Adrenal gland (tissue), 12 donors: ENCODE measurements around the gene CAMSAP2. TPM values are rescaled to one million over a fixed set of nuclear protein-coding genes. Genes with fewer than 3 reads are reported as not detected.
"Not testable (repeated sequence)": the region's sequence is repeated elsewhere in the genome, so short reads cannot be mapped to it uniquely, and the experiment has no call there.

ENCODE experiments used
- DNase-seq, 7 donors: peaks; one replicate each; pipeline ENCODE4 v3.0.0-alpha.2; 2019 to 2020
- H3K27ac ChIP-seq, 5 donors: fragments of 200-600 bp; sonication (generic) in 4 of 5; 1 replicate in 3 of 5; 2 replicates in 2 of 5; pipeline versions ENCODE4 v1.5.1 to v1.8.0; 2016 to 2020; ENCODE audit warnings: mild to moderate bottlenecking in 1 of 5
- H3K27me3 ChIP-seq: fragments of 200-600 bp; 2 replicates; pipeline ENCODE4 v1.8.0; 2021
- H3K36me3 ChIP-seq, 2 donors: fragments of 200-600 bp; replicated peaks in 1 of 2; 1 replicate in 1 of 2; 2 replicates in 1 of 2; pipeline versions ENCODE4 v1.5.1 to v1.8.0; 2018 to 2022
- H3K4me1 ChIP-seq, 2 donors: fragments of 200-600 bp; replicated peaks in 1 of 2; 1 replicate in 1 of 2; 2 replicates in 1 of 2; pipeline versions ENCODE4 v1.5.1 to v1.8.0; 2018 to 2021
- H3K4me3 ChIP-seq, 4 donors: fragments of 200-600 bp; sonication (generic) in 3 of 4; one replicate each; pipeline ENCODE4 v1.5.1; 2016 to 2018
- H3K9me3 ChIP-seq, 3 donors: fragments of 200-600 bp; sonication (generic) in 1 of 3; replicated peaks in 1 of 3; 1 replicate in 2 of 3; 2 replicates in 1 of 3; pipeline versions ENCODE4 v1.5.1 to v1.8.0; 2016 to 2021
- POLR2A ChIP-seq, 2 donors: fragments of 450-650 bp; IDR thresholded peaks; one replicate each; pipeline ENCODE4 v1.6.1; 2017; ENCODE audit warnings: antibody characterized with exemption in 2 of 2, mild to moderate bottlenecking in 2 of 2, moderate library complexity in 1 of 2
- WGBS, 4 donors: extraction: QIAGEN DNeasy Blood & Tissue Kit in 2 of 4; methylation state at CpG; one replicate each; pipeline versions ENCODE4 v1.1.5 to v1.1.7; 2013 to 2017; 5-methylcytosine and 5-hydroxymethylcytosine counted together
- intact Hi-C, 2 donors: fragments of 100-400 bp; cut with DNase I; formaldehyde crosslinking; loops; one replicate each; pipeline versions ENCODE4 v1.14.1 to v1.15.0; 2022 to 2023
- polyA plus RNA-seq, 3 donors: library from polyadenylated mRNA; stranded (reverse); fragments of 200-250 nt in 2 of 3; fragments of 350-450 nt in 1 of 3; fragmentation: Illumina TruSeq in 1 of 3; extraction: RNeasy Lipid Tissue Mini Kit (QIAGEN cat#74804) in 1 of 3; gene quantifications; one replicate each; pipeline ENCODE4 v1.2.3, GENCODE V29; 2013 to 2014
- total RNA-seq, 9 donors: library from RNA; depleted of rRNA in 4 of 9; stranded (reverse); fragments of >200 nt in 4 of 9; fragments of 120-200 nt in 1 of 9; fragmentation: NEBNext Ultra II Directional in 1 of 9; extraction: Animal tissue kit (Norgen Biotek cat#: 25700) in 1 of 9; gene quantifications; one replicate each; pipeline versions ENCODE4 v1.1.0 to v1.2.4, GENCODE V29; 2013 to 2023
- TF ChIP-seq, protein P1 (sequence below), 6 experiments: fragments of 450-650 bp in 4 of 6; fragments of 200-600 bp in 2 of 6; sonication (generic) in 1 of 6; IDR thresholded peaks; 1 replicate in 5 of 6; 2 replicates in 1 of 6; pipeline versions ENCODE4 v1.5.1 to v1.8.0; 2016 to 2021; ENCODE audit warnings: antibody characterized with exemption in 6 of 6, mild to moderate bottlenecking in 2 of 6, moderate library complexity in 1 of 6
- donor health status: healthy with polysubstance abuse.
- donor health status: Bipolar disorder and iron deficiency.
- donor health status: DM: yes; HTN: yes; CAD: no.
- donor health status: DM: no; HTN: no; CAD: no.
- donor health status: DM: no; HTN: no; CAD: no.
- donor health status: DM: yes; HTN: yes; CAD: no.

Gene CAMSAP2
- total and polyA plus RNA-seq, 12 donors, result 22.3 to 62.6 (median 33.0) TPM

GRCh38 chr1:200808846-200809245 is 70.2 kb downstream of the CAMSAP2 start:
- Histone ChIP-seq H3K4me3 (no peak overlapping the region), H3K27me3 (no peaks in the 10 kb centered on the region), H3K4me1 (peaks cover 0 to 6% of the 10 kb centered on the region in 2 donors), H3K9me3 (no peaks in the 10 kb centered on the region), H3K36me3 (peaks cover 0 to 9% of the 10 kb centered on the region in 2 donors), H3K27ac (no peak overlapping the region)
- TF ChIP-seq, protein P1, sequence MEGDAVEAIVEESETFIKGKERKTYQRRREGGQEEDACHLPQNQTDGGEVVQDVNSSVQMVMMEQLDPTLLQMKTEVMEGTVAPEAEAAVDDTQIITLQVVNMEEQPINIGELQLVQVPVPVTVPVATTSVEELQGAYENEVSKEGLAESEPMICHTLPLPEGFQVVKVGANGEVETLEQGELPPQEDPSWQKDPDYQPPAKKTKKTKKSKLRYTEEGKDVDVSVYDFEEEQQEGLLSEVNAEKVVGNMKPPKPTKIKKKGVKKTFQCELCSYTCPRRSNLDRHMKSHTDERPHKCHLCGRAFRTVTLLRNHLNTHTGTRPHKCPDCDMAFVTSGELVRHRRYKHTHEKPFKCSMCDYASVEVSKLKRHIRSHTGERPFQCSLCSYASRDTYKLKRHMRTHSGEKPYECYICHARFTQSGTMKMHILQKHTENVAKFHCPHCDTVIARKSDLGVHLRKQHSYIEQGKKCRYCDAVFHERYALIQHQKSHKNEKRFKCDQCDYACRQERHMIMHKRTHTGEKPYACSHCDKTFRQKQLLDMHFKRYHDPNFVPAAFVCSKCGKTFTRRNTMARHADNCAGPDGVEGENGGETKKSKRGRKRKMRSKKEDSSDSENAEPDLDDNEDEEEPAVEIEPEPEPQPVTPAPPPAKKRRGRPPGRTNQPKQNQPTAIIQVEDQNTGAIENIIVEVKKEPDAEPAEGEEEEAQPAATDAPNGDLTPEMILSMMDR (IDR thresholded peaks at IDR 0.05), result no peak
- TF ChIP-seq POLR2A (IDR thresholded peaks at IDR 0.05), result no peak
- intact Hi-C loops, result loop anchor here in 1 of 2 donors (10.0 kb wide), 1 partner anchor 184 kb away; the partner anchor contains the start of gene KIF14
- 87 to 91% (median 89%) methylated on average over 2 of the region's 2 CpGs for WGBS, 4 donors
- no peak for DNase-seq

DNA sequence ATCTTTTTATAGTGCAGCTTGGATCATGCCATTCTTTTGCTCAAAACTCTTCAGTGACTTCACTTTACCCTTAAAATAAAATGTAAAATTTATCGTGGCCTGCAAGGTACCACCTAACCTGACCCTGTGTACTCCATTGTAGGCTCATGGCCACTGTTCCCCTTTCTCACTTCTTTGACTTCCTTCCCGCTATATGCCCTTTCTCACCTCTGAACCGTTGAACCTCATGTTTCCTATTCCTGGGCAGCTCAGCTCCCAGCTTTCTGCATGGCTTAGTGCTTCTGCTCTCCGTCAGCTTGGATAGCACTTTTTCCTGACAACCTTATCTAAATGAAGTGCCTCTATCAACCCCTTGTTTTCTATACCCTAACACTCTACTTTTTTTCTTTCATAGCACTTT is 73.0 kb downstream of the CAMSAP2 start:
- peaks cover 0 to 20% of the 10 kb centered on the region in 2 donors for H3K36me3 ChIP-seq
- H3K9me3 ChIP-seq, result no peaks in the 10 kb centered on the region
- intact Hi-C loops, result no loop called here
- TF ChIP-seq, protein P1 (IDR thresholded peaks at IDR 0.05), result no peak
- TF ChIP-seq POLR2A (IDR thresholded peaks at IDR 0.05), result no peak
- no peak for DNase-seq
- WGBS, 4 donors, result 66 to 70% (median 69%) methylated on average over 4 of the region's 4 CpGs
- H3K27me3 ChIP-seq, result no peaks in the 10 kb centered on the region
- no peak overlapping the region for H3K4me3 ChIP-seq
- no peak overlapping the region for H3K27ac ChIP-seq
- H3K4me1 ChIP-seq, result no peaks in the 10 kb centered on the region

- intact Hi-C loops, H3K4me1 ChIP-seq, H3K27ac ChIP-seq, H3K4me3 ChIP-seq, DNase-seq, H3K9me3 ChIP-seq, H3K27me3 ChIP-seq: not testable (repeated sequence)
- WGBS, 4 donors, result 88 to 92% (median 90%) methylated on average over 22 to 26 of the region's 26 CpGs
- H3K36me3 ChIP-seq, result peaks cover 0 to 17% of the 10 kb centered on the region in 2 donors
Measured at GRCh38 chr1:200816624-200817224, 78.0 kb downstream of the CAMSAP2 start.

GRCh38 chr1:200818248-200818647 is 79.6 kb downstream of the CAMSAP2 start:
- no peaks in the 10 kb centered on the region for H3K27me3 ChIP-seq
- H3K27ac ChIP-seq, result no peak overlapping the region
- no peak for TF ChIP-seq POLR2A (IDR thresholded peaks at IDR 0.05)
- TF ChIP-seq, protein P1 (IDR thresholded peaks at IDR 0.05), result no peak
- H3K36me3 ChIP-seq, result peaks cover 0 to 17% of the 10 kb centered on the region in 2 donors
- intact Hi-C loops, result no loop called here
- H3K9me3 ChIP-seq, result no peaks in the 10 kb centered on the region
- H3K4me3 ChIP-seq, result no peak overlapping the region
- peaks cover 7 to 12% of the 10 kb centered on the region in 2 donors for H3K4me1 ChIP-seq
- no peak for DNase-seq
- 90 to 97% (median 96%) methylated on average over 1 of the region's 1 CpG for WGBS, 4 donors

DNA sequence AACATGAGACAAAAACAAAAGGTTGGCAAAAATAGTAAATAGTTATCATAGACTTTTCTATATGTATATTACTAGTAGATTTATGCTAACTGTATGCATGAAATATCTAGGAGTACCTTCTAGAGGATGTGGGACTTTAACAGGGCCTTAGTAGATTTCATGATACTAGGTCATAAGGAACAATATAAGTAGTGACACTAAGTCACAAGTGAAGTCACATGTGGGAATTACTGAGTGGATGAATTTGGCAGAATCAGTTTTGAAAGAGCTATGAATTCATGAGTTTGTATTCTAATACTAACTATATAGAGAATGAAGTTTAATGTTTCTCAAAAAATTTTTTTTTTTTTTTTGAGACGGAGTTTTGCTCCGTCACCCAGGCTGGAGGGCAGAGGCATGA is 81.0 kb downstream of the CAMSAP2 start:
- peaks cover 0 to 17% of the 10 kb centered on the region in 2 donors for H3K36me3 ChIP-seq
- peaks cover 7 to 19% of the 10 kb centered on the region in 2 donors for H3K4me1 ChIP-seq
- DNase-seq, result no peak
- no peaks in the 10 kb centered on the region for H3K27me3 ChIP-seq
- intact Hi-C loops, result no loop called here
- TF ChIP-seq, protein P1 (IDR thresholded peaks at IDR 0.05), result no peak
- TF ChIP-seq POLR2A (IDR thresholded peaks at IDR 0.05), result no peak
- no peaks in the 10 kb centered on the region for H3K9me3 ChIP-seq
- H3K4me3 ChIP-seq, result no peak overlapping the region
- H3K27ac ChIP-seq, result no peak overlapping the region
- WGBS, 4 donors, result 95 to 100% (median 97%) methylated on average over 2 of the region's 2 CpGs
